IMR-90 (cell line): ENCODE measurements around the gene SPTLC1. TPM values are rescaled to one million over a fixed set of nuclear protein-coding genes. Genes with fewer than 3 reads are reported as not detected.

ENCODE experiments used
- ATAC-seq: fragments of 200-7000 bp; cut with Tn5 transposase; 2 replicates; pipeline ENCODE4 v1.9.1; 2020; ENCODE audit warnings: low read depth, mild to moderate bottlenecking, moderate library complexity
- BruUV-seq: library from RNA; stranded (reverse); fragments of 400-500 nt; replicated peaks from 2 replicates; lab custom pipeline; 2021; lab: Mats Ljungman, UMichigan
- CTCF ChIA-PET: fragments of 300-600 bp; formaldehyde crosslinking; extraction: SDS; loops from one replicate; lab custom pipeline; 2021; ENCODE audit warnings: antibody characterized with exemption; lab: Yijun Ruan, JAX
- POLR2A ChIA-PET: fragments of 300-600 bp; sonication (Branson Sonifier 250); formaldehyde crosslinking; loops from one replicate; lab custom pipeline; 2022; ENCODE audit warnings: antibody characterized with exemption; ENCODE audit not compliant: unreplicated experiment; lab: Charles Lee
- DNase-seq: peaks from one replicate; pipeline ENCODE4 v3.0.0; 2013
- H2AFZ ChIP-seq: replicated peaks from 2 replicates; pipeline ENCODE3; 2013; ENCODE audit warnings: low read length, mild to moderate bottlenecking; ENCODE audit not compliant: poor library complexity
- H2AK5ac ChIP-seq: 2 replicates; pipeline ENCODE4 v1.6.1; 2013; ENCODE audit warnings: low read depth, low read length, inconsistent platforms
- H2AK9ac ChIP-seq: replicated peaks from 2 replicates; pipeline ENCODE3; 2013; ENCODE audit warnings: mild to moderate bottlenecking, low read depth, low read length, moderate library complexity; ENCODE audit not compliant: poor library complexity
- H2BK120ac ChIP-seq: 2 replicates; pipeline ENCODE4 v1.6.1; 2013; ENCODE audit warnings: low read depth, low read length, inconsistent platforms
- H2BK15ac ChIP-seq: 3 replicates; pipeline ENCODE4 v1.6.1; 2013; ENCODE audit warnings: low read depth, low read length, inconsistent platforms
- H2BK20ac ChIP-seq: 2 replicates; pipeline ENCODE4 v1.6.1; 2013; ENCODE audit warnings: low read depth, mild to moderate bottlenecking, inconsistent platforms, low read length, moderate library complexity
- H2BK5ac ChIP-seq: 2 replicates; pipeline ENCODE4 v1.6.1; 2013; ENCODE audit warnings: mild to moderate bottlenecking, low read depth, low read length, inconsistent platforms; ENCODE audit not compliant: poor library complexity, severe bottlenecking
- H3K14ac ChIP-seq: replicated peaks from 2 replicates; pipeline ENCODE4 v1.6.1; 2013; ENCODE audit warnings: low read depth, low read length, inconsistent platforms
- H3K18ac ChIP-seq: 2 replicates; pipeline ENCODE4 v1.6.1; 2013; ENCODE audit warnings: low read depth, low read length, control low read depth
- H3K23ac ChIP-seq: 2 replicates; pipeline ENCODE4 v1.6.1; 2013; ENCODE audit warnings: low read depth, low read length, inconsistent platforms
- H3K27ac ChIP-seq: 2 replicates; pipeline ENCODE4 v1.5.1; 2013; ENCODE audit warnings: mild to moderate bottlenecking, control low read depth, low read length; ENCODE audit not compliant: insufficient read depth
- H3K27me3 ChIP-seq: 2 replicates; pipeline ENCODE4 v1.6.1; 2013; ENCODE audit warnings: low read length; ENCODE audit not compliant: control insufficient read depth, insufficient read depth
- H3K36me3 ChIP-seq: 2 replicates; pipeline ENCODE4 v1.6.1; 2013; ENCODE audit warnings: low read length, mixed read lengths; ENCODE audit not compliant: control insufficient read depth, insufficient read depth
- H3K4ac ChIP-seq: 2 replicates; pipeline ENCODE4 v1.6.1; 2013; ENCODE audit warnings: low read depth, low read length, inconsistent platforms
- H3K4me1 ChIP-seq: 2 replicates; pipeline ENCODE4 v1.6.1; 2013; ENCODE audit warnings: low read length, mixed read lengths; ENCODE audit not compliant: control insufficient read depth, insufficient read depth
- H3K4me2 ChIP-seq: 2 replicates; pipeline ENCODE4 v1.6.1; 2013; ENCODE audit warnings: low read depth, mild to moderate bottlenecking, control low read depth, low read length, moderate library complexity
- H3K4me3 ChIP-seq: 2 replicates; pipeline ENCODE4 v1.5.1; 2013; ENCODE audit warnings: low read depth, mild to moderate bottlenecking, control low read depth, low read length, moderate library complexity; ENCODE audit not compliant: insufficient read depth
- H3K56ac ChIP-seq: 2 replicates; pipeline ENCODE4 v1.6.1; 2013; ENCODE audit warnings: low read length, inconsistent platforms; ENCODE audit not compliant: insufficient read depth; ENCODE audit errors: extremely low read depth
- H3K79me1 ChIP-seq, 2 experiments: 2 replicates each; pipeline ENCODE4 v1.6.1; 2013; ENCODE audit warnings: low read length in 2 of 2, inconsistent platforms in 1 of 2, low read depth in 1 of 2
- H3K9ac ChIP-seq: 2 replicates; pipeline ENCODE4 v1.6.1; 2013; ENCODE audit warnings: low read depth, low read length, control low read depth
- H3K9me1 ChIP-seq: 2 replicates; pipeline ENCODE4 v1.6.1; 2013; ENCODE audit warnings: low read length, inconsistent platforms; ENCODE audit not compliant: insufficient read depth
- H3K9me3 ChIP-seq: 2 replicates; pipeline ENCODE4 v1.6.1; 2013; ENCODE audit warnings: low read length; ENCODE audit not compliant: control insufficient read depth, insufficient read depth
- H4K20me1 ChIP-seq: 2 replicates; pipeline ENCODE4 v1.6.1; 2013; ENCODE audit warnings: low read length, inconsistent platforms; ENCODE audit not compliant: insufficient read depth
- H4K5ac ChIP-seq: 2 replicates; pipeline ENCODE4 v1.6.1; 2013; ENCODE audit warnings: mild to moderate bottlenecking, low read depth, low read length, control low read depth
- H4K8ac ChIP-seq, 2 experiments: 2 replicates each; pipeline ENCODE4 v1.6.1; 2013; ENCODE audit warnings: low read depth in 2 of 2, low read length in 2 of 2, control low read depth in 1 of 2, inconsistent platforms in 1 of 2
- H4K91ac ChIP-seq: 2 replicates; pipeline ENCODE4 v1.6.1; 2013; ENCODE audit warnings: low read depth, low read length, inconsistent platforms; ENCODE audit not compliant: insufficient read depth
- CHD1 ChIP-seq: IDR thresholded peaks from 2 replicates; pipeline ENCODE4 v1.6.1; 2012; ENCODE audit warnings: low read depth, low read length, improper control_type of control experiment
- FOS ChIP-seq: fragments of 150-350 bp; IDR thresholded peaks from 2 replicates; pipeline ENCODE4 v1.6.1; 2016; ENCODE audit warnings: low read depth, low read length
- MAZ ChIP-seq: IDR thresholded peaks from 2 replicates; pipeline ENCODE4 v1.6.1; 2012; ENCODE audit warnings: low read depth, mild to moderate bottlenecking, low read length, improper control_type of control experiment, moderate library complexity, borderline replicate concordance
- MXI1 ChIP-seq: IDR thresholded peaks from 2 replicates; pipeline ENCODE4 v1.6.1; 2012; ENCODE audit warnings: low read depth, mild to moderate bottlenecking, low read length, moderate library complexity, borderline replicate concordance
- POLR2A ChIP-seq: IDR thresholded peaks from 2 replicates; pipeline ENCODE4 v1.6.1; 2012; ENCODE audit warnings: mild to moderate bottlenecking, low read depth, low read length
- RCOR1 ChIP-seq: IDR thresholded peaks from 2 replicates; pipeline ENCODE4 v1.6.1; 2012; ENCODE audit warnings: mild to moderate bottlenecking, low read length, improper control_type of control experiment; ENCODE audit not compliant: insufficient replicate concordance
- RFX5 ChIP-seq: IDR thresholded peaks from 2 replicates; pipeline ENCODE4 v1.8.0; 2012; ENCODE audit warnings: low read depth, mild to moderate bottlenecking, low read length, moderate library complexity
- SMC3 ChIP-seq: fragments of 150-350 bp; IDR thresholded peaks from 2 replicates; pipeline ENCODE4 v1.6.1; 2016; ENCODE audit warnings: low read depth, mild to moderate bottlenecking, antibody characterized with exemption, low read length, moderate library complexity
- WGBS, 2 experiments: methylation state at CpG; one replicate each; pipeline versions ENCODE4 v1.1.5 to v1.1.7; 2013; ENCODE audit warnings: missing lambda C conversion rate in 2 of 2; ENCODE audit not compliant: insufficient read length in 1 of 2; ENCODE audit errors: extremely low coverage in 2 of 2; 5-methylcytosine and 5-hydroxymethylcytosine counted together
- dilution Hi-C: fragments of 300-500 bp; cut with HindIII; formaldehyde crosslinking; loops from one replicate; pipeline ENCODE4 v1.14.3; 2018; ENCODE audit warnings: low sequenced_read_pairs; ENCODE audit not compliant: unreplicated experiment
- in situ Hi-C: fragments of 300-500 bp; cut with MboI; formaldehyde crosslinking; loops from 3 replicates; pipeline ENCODE4 v1.14.3; 2019; ENCODE audit warnings: low sequenced_read_pairs, inconsistent platforms, mixed read lengths
- intact Hi-C: fragments of 100-400 bp; cut with micrococcal nuclease; formaldehyde crosslinking; loops from 2 replicates; pipeline ENCODE4 v1.10.0; 2022
- polyA plus RNA-seq, 3 experiments: library from polyadenylated mRNA; depleted of rRNA; stranded (reverse); fragments of >200 nt; gene quantifications; 2 replicates each; pipeline ENCODE4 v1.2.3, GENCODE V29; 2012; ENCODE audit warnings: low replicate concordance in 1 of 3
- total RNA-seq: library from RNA; depleted of rRNA; stranded (reverse); fragments of >200 nt; gene quantifications from 2 replicates; pipeline ENCODE4 v1.2.3, GENCODE V29; 2012
- TF ChIP-seq, protein P1 (sequence below): fragments of 150-350 bp; IDR thresholded peaks from 2 replicates; pipeline ENCODE4 v1.6.1; 2016; ENCODE audit warnings: low read depth, mild to moderate bottlenecking, low read length, moderate library complexity, borderline replicate concordance

The SPTLC1 gene
- total and polyA plus RNA-seq, 2 of the 4 experiments (the other 2 are of a cell fraction) = 65.7 to 92.7 TPM

DNA sequence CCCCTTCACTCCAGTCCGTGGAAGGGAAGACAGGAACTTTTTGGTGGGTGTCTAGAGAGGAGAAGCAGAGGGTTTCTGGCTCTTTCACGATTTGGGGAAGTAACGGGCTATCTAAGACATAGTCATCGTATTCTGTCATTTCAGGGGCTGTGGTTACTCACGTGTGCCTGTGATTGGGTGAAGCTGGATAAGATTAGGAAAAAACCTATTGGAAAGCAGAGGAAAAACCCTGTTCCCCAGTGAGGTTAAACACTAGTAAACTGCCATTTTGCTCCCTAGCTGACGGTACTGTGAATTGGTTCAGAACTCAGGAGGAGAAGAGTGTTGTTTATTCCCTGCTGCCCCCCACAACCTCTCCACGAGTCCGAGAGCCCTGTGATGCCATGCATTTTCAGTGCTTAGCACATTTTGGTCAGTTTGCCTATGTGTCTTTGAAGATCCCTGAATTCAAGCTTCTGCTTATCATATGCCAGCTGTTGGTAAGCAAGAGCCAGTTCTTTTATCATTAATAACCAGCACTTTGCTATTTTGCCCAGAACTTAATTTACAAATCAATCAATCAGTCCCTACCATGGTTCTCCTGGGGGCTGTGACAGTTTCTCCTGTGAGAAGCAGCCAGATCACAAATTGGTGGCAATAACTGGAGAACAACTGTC is 120.1 kb downstream of the SPTLC1 start:
- BruUV-seq = no TSS peak
- peaks cover 2% of the 10 kb centered on the region; the same call in 1 of the 2 replicates for H3K4me1 ChIP-seq
- H2AK5ac ChIP-seq = no peak overlapping the region
- H2BK20ac ChIP-seq = no peak overlapping the region
- H3K36me3 ChIP-seq = no peaks in the 10 kb centered on the region
- peaks cover 21% of the 10 kb centered on the region for H3K27me3 ChIP-seq
- H3K4me3 ChIP-seq = no peak overlapping the region
- no peak overlapping the region for H3K4me2 ChIP-seq
- DNase-seq (no peak), ATAC-seq (no peak)
- no peak overlapping the region for H2BK15ac ChIP-seq
- no peak overlapping the region for H3K56ac ChIP-seq
- no peaks in the 10 kb centered on the region for H4K20me1 ChIP-seq
- dilution Hi-C loops (no loop called here), intact Hi-C loops (no loop called here), in situ Hi-C loops (no loop called here)
- no peaks in the 10 kb centered on the region for H3K9me3 ChIP-seq
- H3K14ac ChIP-seq = no peak overlapping the region
- H2AK9ac ChIP-seq = no peak overlapping the region
- no peak overlapping the region for H3K4ac ChIP-seq
- H2BK5ac ChIP-seq = no peak overlapping the region
- no peak overlapping the region for H3K27ac ChIP-seq
- H3K79me1 ChIP-seq = no peaks in the 10 kb centered on the region
- no peak overlapping the region for H2BK120ac ChIP-seq
- H3K9ac ChIP-seq = no peak overlapping the region
- H2AFZ ChIP-seq = no peak overlapping the region
- H4K5ac ChIP-seq = no peak overlapping the region
- no CpG with 5 or more reads among the region's 8 CpGs for WGBS, 2 experiments
- H3K23ac ChIP-seq = no peak overlapping the region
- H3K18ac ChIP-seq = no peak overlapping the region
- TF ChIP-seq RFX5 (no peak), MAZ (no peak), POLR2A (no peak), FOS (no peak), MXI1 (no peak), RCOR1 (no peak), CHD1 (no peak), SMC3 (no peak)
- TF ChIP-seq, protein P1, sequence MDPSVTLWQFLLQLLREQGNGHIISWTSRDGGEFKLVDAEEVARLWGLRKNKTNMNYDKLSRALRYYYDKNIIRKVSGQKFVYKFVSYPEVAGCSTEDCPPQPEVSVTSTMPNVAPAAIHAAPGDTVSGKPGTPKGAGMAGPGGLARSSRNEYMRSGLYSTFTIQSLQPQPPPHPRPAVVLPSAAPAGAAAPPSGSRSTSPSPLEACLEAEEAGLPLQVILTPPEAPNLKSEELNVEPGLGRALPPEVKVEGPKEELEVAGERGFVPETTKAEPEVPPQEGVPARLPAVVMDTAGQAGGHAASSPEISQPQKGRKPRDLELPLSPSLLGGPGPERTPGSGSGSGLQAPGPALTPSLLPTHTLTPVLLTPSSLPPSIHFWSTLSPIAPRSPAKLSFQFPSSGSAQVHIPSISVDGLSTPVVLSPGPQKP = no peak
- H3K9me1 ChIP-seq = no peaks in the 10 kb centered on the region; the same call in 1 of the 2 replicates
- no peak overlapping the region for H4K8ac ChIP-seq
- ChIA-PET POLR2A (no interaction called here), CTCF (no interaction called here)
- H4K91ac ChIP-seq = no peak overlapping the region
